PC-9 (cell line): ENCODE measurements around the gene PITPNM3.

Source experiments
- EZH2 ChIP-seq: fragments of 200-600 bp; sonication (generic); IDR thresholded peaks from 2 replicates; pipeline ENCODE4 v1.8.0; 2017; ENCODE audit warnings: antibody characterized with exemption, low read depth
- TF ChIP-seq, protein P1 (sequence below): fragments of 200-600 bp; sonication (generic); conservative IDR thresholded peaks from 2 replicates; pipeline ENCODE4 v1.6.1; 2017; ENCODE audit warnings: mixed run types, antibody characterized with exemption, mild to moderate bottlenecking, moderate library complexity

DNA sequence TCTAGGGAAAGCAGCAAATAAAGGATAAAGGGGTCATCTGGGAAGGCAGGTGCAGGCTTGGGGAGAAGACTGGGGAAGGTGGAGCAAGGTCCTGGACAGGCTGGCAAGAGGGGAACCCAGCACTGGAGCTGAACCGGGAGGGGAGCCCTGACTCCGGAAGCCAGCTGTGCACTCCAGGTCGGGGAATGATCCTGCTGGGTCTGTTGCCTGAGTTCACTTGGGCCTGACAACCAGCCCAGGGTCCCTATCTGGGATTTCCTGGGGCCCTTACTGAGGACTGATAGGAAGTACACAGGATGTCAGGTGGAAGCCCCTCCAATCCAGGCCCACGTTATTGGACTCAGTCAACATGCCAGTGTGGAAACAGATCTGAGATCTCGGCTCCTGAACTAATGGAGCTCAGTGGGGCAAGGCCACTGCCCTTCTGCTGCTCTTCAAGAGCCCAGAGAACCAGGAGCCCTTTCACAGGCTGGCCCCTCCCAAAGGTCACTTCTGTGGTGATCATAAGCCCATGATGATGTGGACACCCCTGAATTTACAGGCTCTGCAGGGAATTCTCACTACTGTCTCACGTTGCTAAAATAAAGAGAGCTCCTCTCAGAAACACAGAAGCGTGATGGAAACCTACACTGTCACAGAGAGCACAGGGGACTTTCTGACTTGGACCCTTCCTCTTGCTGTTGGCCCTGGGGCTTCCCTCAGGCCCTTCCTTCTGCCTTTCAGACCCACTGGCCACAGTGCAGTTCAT, 19.9 kb upstream of the PITPNM3 start:
- TF ChIP-seq, protein P1, sequence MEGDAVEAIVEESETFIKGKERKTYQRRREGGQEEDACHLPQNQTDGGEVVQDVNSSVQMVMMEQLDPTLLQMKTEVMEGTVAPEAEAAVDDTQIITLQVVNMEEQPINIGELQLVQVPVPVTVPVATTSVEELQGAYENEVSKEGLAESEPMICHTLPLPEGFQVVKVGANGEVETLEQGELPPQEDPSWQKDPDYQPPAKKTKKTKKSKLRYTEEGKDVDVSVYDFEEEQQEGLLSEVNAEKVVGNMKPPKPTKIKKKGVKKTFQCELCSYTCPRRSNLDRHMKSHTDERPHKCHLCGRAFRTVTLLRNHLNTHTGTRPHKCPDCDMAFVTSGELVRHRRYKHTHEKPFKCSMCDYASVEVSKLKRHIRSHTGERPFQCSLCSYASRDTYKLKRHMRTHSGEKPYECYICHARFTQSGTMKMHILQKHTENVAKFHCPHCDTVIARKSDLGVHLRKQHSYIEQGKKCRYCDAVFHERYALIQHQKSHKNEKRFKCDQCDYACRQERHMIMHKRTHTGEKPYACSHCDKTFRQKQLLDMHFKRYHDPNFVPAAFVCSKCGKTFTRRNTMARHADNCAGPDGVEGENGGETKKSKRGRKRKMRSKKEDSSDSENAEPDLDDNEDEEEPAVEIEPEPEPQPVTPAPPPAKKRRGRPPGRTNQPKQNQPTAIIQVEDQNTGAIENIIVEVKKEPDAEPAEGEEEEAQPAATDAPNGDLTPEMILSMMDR: no peak
- no peak for TF ChIP-seq EZH2
